CD4-positive, CD25-positive, alpha-beta regulatory T cell (primary cell): ENCODE data around the gene TMEM186. TPM values are rescaled to one million over a fixed set of nuclear protein-coding genes. Genes with fewer than 3 reads are reported as not detected.

ENCODE experiments used
- ATAC-seq, 2 donors: fragments of 150-1000 bp; cut with Tn5 transposase; one replicate each; pipeline ENCODE4 v1.10.0; 2021; ENCODE audit warnings: low read depth in 2 of 2, moderate number of reproducible peaks in 2 of 2, moderate library complexity in 1 of 2
- DNase-seq, 3 donors: peaks; one replicate each; pipeline versions ENCODE4 v3.0.0 to v3.0.0-alpha.2; 2012 to 2022; ENCODE audit warnings: mixed read lengths in 1 of 3
- H3K27ac ChIP-seq: one replicate; pipeline ENCODE4 v1.7.0; 2013; ENCODE audit warnings: mild to moderate bottlenecking, low read length; ENCODE audit not compliant: insufficient read depth, poor library complexity, severe bottlenecking
- H3K27me3 ChIP-seq: one replicate; pipeline ENCODE4 v1.7.0; 2013; ENCODE audit warnings: low read length; ENCODE audit not compliant: control insufficient read depth, insufficient read depth
- H3K36me3 ChIP-seq: one replicate; pipeline ENCODE4 v1.7.0; 2013; ENCODE audit warnings: mild to moderate bottlenecking, low read length, moderate library complexity; ENCODE audit not compliant: control insufficient read depth, insufficient read depth
- H3K4me1 ChIP-seq: 2 replicates; pipeline ENCODE4 v1.7.0; 2013; ENCODE audit warnings: mild to moderate bottlenecking, low read length; ENCODE audit not compliant: insufficient read depth, control insufficient read depth, poor library complexity, severe bottlenecking
- H3K4me3 ChIP-seq: one replicate; pipeline ENCODE4 v1.7.0; 2013; ENCODE audit warnings: low read depth, mild to moderate bottlenecking, low read length, moderate library complexity
- H3K9me3 ChIP-seq, 2 experiments: 1 replicate in 1 of 2; 2 replicates in 1 of 2; pipeline ENCODE4 v1.7.0; 2013; ENCODE audit warnings: low read length in 2 of 2, mild to moderate bottlenecking in 1 of 2, moderate library complexity in 1 of 2; ENCODE audit not compliant: control insufficient read depth in 2 of 2
- H3K27ac Mint-ChIP-seq, 3 donors: one replicate each; pipeline ENCODE4 v1.8.0; 2020 to 2022; ENCODE audit warnings: mild to moderate bottlenecking in 3 of 3, mixed read lengths in 3 of 3, moderate library complexity in 2 of 3
- H3K27me3 Mint-ChIP-seq: one replicate; pipeline ENCODE4 v1.8.0; 2022; ENCODE audit warnings: mild to moderate bottlenecking, mixed read lengths
- H3K36me3 Mint-ChIP-seq: one replicate; pipeline ENCODE4 v1.8.0; 2020; ENCODE audit warnings: mixed read lengths
- H3K4me1 Mint-ChIP-seq, 4 donors: one replicate each; pipeline ENCODE4 v1.8.0; 2020 to 2022; ENCODE audit warnings: mixed read lengths in 4 of 4, mild to moderate bottlenecking in 1 of 4
- H3K4me3 Mint-ChIP-seq, 4 donors: one replicate each; pipeline ENCODE4 v1.8.0; 2020 to 2022; ENCODE audit warnings: mild to moderate bottlenecking in 4 of 4, mixed read lengths in 4 of 4, moderate library complexity in 3 of 4
- H3K9me3 Mint-ChIP-seq, 7 donors: one replicate each; pipeline ENCODE4 v1.8.0; 2020 to 2022; ENCODE audit warnings: mixed read lengths in 7 of 7, mild to moderate bottlenecking in 3 of 7, moderate library complexity in 2 of 7
- polyA plus RNA-seq, 4 donors: library from polyadenylated mRNA; unstranded; fragments of 300-500 nt; fragmentation: Illumina TruSeq; gene quantifications; one replicate each; pipeline ENCODE4 v1.2.3, GENCODE V29; 2021
- total RNA-seq: library from RNA; stranded (reverse); gene quantifications from one replicate; pipeline ENCODE4 v1.2.3, GENCODE V29; 2022

The TMEM186 gene
- total and polyA plus RNA-seq, 5 donors from 2014 or later: 3.6 to 26.6 (median 20.0) TPM

- peaks cover 10 to 28% (median 20%) of the 10 kb centered on the region in 4 donors for H3K4me1 Mint-ChIP-seq
- H3K36me3 ChIP-seq: peaks cover 27% of the 10 kb centered on the region
Measured at GRCh38 chr16:8819411-8820034, 22.1 kb upstream of the TMEM186 start.

GRCh38 chr16:8818504-8819270, 21.2 kb upstream of the TMEM186 start:
- peaks cover 9% of the 10 kb centered on the region for H3K4me1 ChIP-seq
- Mint-ChIP-seq H3K27ac (peak overlapping the region in 1 of 3 donors; percentile 66), H3K4me3 (no peak overlapping the region)

More at GRCh38 chr16:8819411-8820034, 22.1 kb upstream of the TMEM186 start:
- no peak overlapping the region for H3K4me3 Mint-ChIP-seq
- H3K27me3 Mint-ChIP-seq: no peaks in the 10 kb centered on the region
- ATAC-seq: no peak
- no peaks in the 10 kb centered on the region for H3K9me3 Mint-ChIP-seq
- Histone ChIP-seq H3K27me3 (no peaks in the 10 kb centered on the region), H3K4me1 (peaks cover 9% of the 10 kb centered on the region), H3K4me3 (no peak overlapping the region), H3K9me3 (no peaks in the 10 kb centered on the region), H3K27ac (no peak overlapping the region)
- no peak for DNase-seq
- H3K36me3 Mint-ChIP-seq: peaks cover 39% of the 10 kb centered on the region
- H3K27ac Mint-ChIP-seq: peak overlapping the region in 1 of 3 donors; percentile 66

GRCh38 chr16:8816967-8817655, 19.7 kb upstream of the TMEM186 start:
- H3K4me1 ChIP-seq: peaks cover 9% of the 10 kb centered on the region
- peaks cover 53% of the 10 kb centered on the region for H3K36me3 Mint-ChIP-seq
- peaks cover 6 to 28% (median 19%) of the 10 kb centered on the region in 4 donors for H3K4me1 Mint-ChIP-seq
- H3K27me3 ChIP-seq: no peaks in the 10 kb centered on the region
- peak overlapping the region; percentile 2 to 77 (median 11) for H3K27ac Mint-ChIP-seq
- no peak overlapping the region for H3K27ac ChIP-seq
- no peaks in the 10 kb centered on the region for H3K27me3 Mint-ChIP-seq
- H3K9me3 ChIP-seq: no peaks in the 10 kb centered on the region
- no peaks in the 10 kb centered on the region for H3K9me3 Mint-ChIP-seq
- ATAC-seq (peak; percentile 69 to 83), DNase-seq (peak in 2 of 3 donors; percentile 47 to 74)
- no peak overlapping the region for H3K4me3 Mint-ChIP-seq
- no peak overlapping the region for H3K4me3 ChIP-seq
- peaks cover 50% of the 10 kb centered on the region for H3K36me3 ChIP-seq

More at GRCh38 chr16:8818504-8819270, 21.2 kb upstream of the TMEM186 start:
- H3K27me3 ChIP-seq: no peaks in the 10 kb centered on the region
- DNase-seq (no peak), ATAC-seq (no peak)
- peaks cover 41% of the 10 kb centered on the region for H3K36me3 Mint-ChIP-seq
- H3K4me3 ChIP-seq: no peak overlapping the region
- H3K9me3 ChIP-seq: no peaks in the 10 kb centered on the region
- H3K36me3 ChIP-seq: peaks cover 34% of the 10 kb centered on the region
- H3K9me3 Mint-ChIP-seq: no peaks in the 10 kb centered on the region
- no peaks in the 10 kb centered on the region for H3K27me3 Mint-ChIP-seq
- H3K4me1 Mint-ChIP-seq: peaks cover 6 to 29% (median 20%) of the 10 kb centered on the region in 4 donors
- no peak overlapping the region for H3K27ac ChIP-seq

GRCh38 chr16:8814095-8814806, 16.8 kb upstream of the TMEM186 start:
- Histone ChIP-seq H3K9me3 (no peaks in the 10 kb centered on the region), H3K27ac (no peak overlapping the region), H3K4me1 (peaks cover 9% of the 10 kb centered on the region), H3K27me3 (no peaks in the 10 kb centered on the region), H3K36me3 (peaks cover 71% of the 10 kb centered on the region), H3K4me3 (no peak overlapping the region)
- Mint-ChIP-seq H3K9me3 (peaks cover 0 to 1% (median 0%) of the 10 kb centered on the region in 7 donors), H3K4me3 (no peak overlapping the region), H3K4me1 (peaks cover 6 to 24% (median 14%) of the 10 kb centered on the region in 4 donors), H3K36me3 (peaks cover 47% of the 10 kb centered on the region), H3K27ac (peak overlapping the region; percentile 29 to 85 (median 58)), H3K27me3 (no peaks in the 10 kb centered on the region)
- DNase-seq (no peak), ATAC-seq (no peak)

GRCh38 chr16:8812162-8812843, 14.9 kb upstream of the TMEM186 start:
- H3K4me1 Mint-ChIP-seq: peaks cover 4 to 17% (median 11%) of the 10 kb centered on the region in 4 donors
- no peak overlapping the region for H3K4me3 Mint-ChIP-seq
- ATAC-seq: no peak
- H3K27ac Mint-ChIP-seq: no peak overlapping the region
- Histone ChIP-seq H3K4me1 (peaks cover 6% of the 10 kb centered on the region), H3K27me3 (no peaks in the 10 kb centered on the region), H3K9me3 (no peaks in the 10 kb centered on the region), H3K27ac (no peak overlapping the region), H3K4me3 (no peak overlapping the region), H3K36me3 (peaks cover 81% of the 10 kb centered on the region)
- peaks cover 50% of the 10 kb centered on the region for H3K36me3 Mint-ChIP-seq
- no peak for DNase-seq
- no peaks in the 10 kb centered on the region for H3K27me3 Mint-ChIP-seq
- H3K9me3 Mint-ChIP-seq: peaks cover 0 to 1% (median 0%) of the 10 kb centered on the region in 7 donors

GRCh38 chr16:8808613-8809353, 11.3 kb upstream of the TMEM186 start:
- no peak for ATAC-seq
- DNase-seq: no peak
- Mint-ChIP-seq H3K4me3 (no peak overlapping the region), H3K4me1 (peaks cover 0 to 4% (median 0%) of the 10 kb centered on the region in 4 donors), H3K27me3 (no peaks in the 10 kb centered on the region), H3K27ac (peak overlapping the region in 1 of 3 donors; percentile 5), H3K9me3 (peaks cover 0 to 1% (median 0%) of the 10 kb centered on the region in 7 donors), H3K36me3 (peaks cover 50% of the 10 kb centered on the region)
- H3K4me1 ChIP-seq: no peaks in the 10 kb centered on the region
- peaks cover 94% of the 10 kb centered on the region for H3K36me3 ChIP-seq
- no peak overlapping the region for H3K4me3 ChIP-seq
- H3K27me3 ChIP-seq: no peaks in the 10 kb centered on the region
- H3K9me3 ChIP-seq: no peaks in the 10 kb centered on the region
- no peak overlapping the region for H3K27ac ChIP-seq
